Measurements from ENCODE around the gene CEP57.
"Not testable (repeated sequence)": the region's sequence is repeated elsewhere in the genome, so short reads cannot be mapped to it uniquely, and the experiment has no call there.

The CEP57 gene

GRCh38 chr11:95799546-95799945 lies 9.2 kb downstream of the CEP57 start:
- DNase-seq = no peak

GRCh38 chr11:95800438-95800837 lies 10.1 kb downstream of the CEP57 start:
- DNase-seq = no peak

- no peak for DNase-seq
Observed at GRCh38 chr11:95802806-95803205, 12.5 kb downstream of the CEP57 start.

- no peak for DNase-seq
Observed at GRCh38 chr11:95803973-95804372, 13.7 kb downstream of the CEP57 start.

GRCh38 chr11:95805869-95806268 lies 15.6 kb downstream of the CEP57 start:
- DNase-seq = no peak

- DNase-seq = not testable (repeated sequence)
Observed at GRCh38 chr11:95806464-95806863, 16.2 kb downstream of the CEP57 start.

- DNase-seq = not testable (repeated sequence)
Observed at GRCh38 chr11:95811052-95811451, 20.8 kb downstream of the CEP57 start.

GRCh38 chr11:95816037-95816436 lies 25.7 kb downstream of the CEP57 start:
- no peak for DNase-seq

- no peak for DNase-seq
Observed at GRCh38 chr11:95821640-95822039, 31.3 kb downstream of the CEP57 start.

- no peak for DNase-seq
Observed at GRCh38 chr11:95827696-95828095, 37.4 kb downstream of the CEP57 start.

- no peak for DNase-seq
Observed at GRCh38 chr11:95829580-95830259, 39.4 kb downstream of the CEP57 start.

- no peak for DNase-seq
Observed at GRCh38 chr11:95831198-95831883, 41.0 kb downstream of the CEP57 start.

- DNase-seq = no peak
Observed at GRCh38 chr11:95832763-95833162, 42.5 kb downstream of the CEP57 start.

GRCh38 chr11:95833378-95833777 lies 43.1 kb downstream of the CEP57 start:
- DNase-seq = no peak

- no peak for DNase-seq
Observed at GRCh38 chr11:95835351-95835750, 45.1 kb downstream of the CEP57 start.

GRCh38 chr11:95835768-95836488 lies 45.6 kb downstream of the CEP57 start:
- DNase-seq = no peak

- no peak for DNase-seq
Observed at GRCh38 chr11:95845167-95845566, 54.9 kb downstream of the CEP57 start.

- no peak for DNase-seq
Observed at GRCh38 chr11:95849087-95849825, 59.0 kb downstream of the CEP57 start.

- no peak for DNase-seq
Observed at GRCh38 chr11:95850137-95850536, 59.8 kb downstream of the CEP57 start.

- no peak for DNase-seq
Observed at GRCh38 chr11:95853138-95853537, 62.8 kb downstream of the CEP57 start.

- no peak for DNase-seq
Observed at GRCh38 chr11:95853862-95854261, 63.6 kb downstream of the CEP57 start.

- not testable (repeated sequence) for DNase-seq
Observed at GRCh38 chr11:95854362-95854761, 64.1 kb downstream of the CEP57 start.

- DNase-seq = not testable (repeated sequence)
Observed at GRCh38 chr11:95860024-95860423, 69.7 kb downstream of the CEP57 start.
